ENCODE results near the gene KLF6.

DNA sequence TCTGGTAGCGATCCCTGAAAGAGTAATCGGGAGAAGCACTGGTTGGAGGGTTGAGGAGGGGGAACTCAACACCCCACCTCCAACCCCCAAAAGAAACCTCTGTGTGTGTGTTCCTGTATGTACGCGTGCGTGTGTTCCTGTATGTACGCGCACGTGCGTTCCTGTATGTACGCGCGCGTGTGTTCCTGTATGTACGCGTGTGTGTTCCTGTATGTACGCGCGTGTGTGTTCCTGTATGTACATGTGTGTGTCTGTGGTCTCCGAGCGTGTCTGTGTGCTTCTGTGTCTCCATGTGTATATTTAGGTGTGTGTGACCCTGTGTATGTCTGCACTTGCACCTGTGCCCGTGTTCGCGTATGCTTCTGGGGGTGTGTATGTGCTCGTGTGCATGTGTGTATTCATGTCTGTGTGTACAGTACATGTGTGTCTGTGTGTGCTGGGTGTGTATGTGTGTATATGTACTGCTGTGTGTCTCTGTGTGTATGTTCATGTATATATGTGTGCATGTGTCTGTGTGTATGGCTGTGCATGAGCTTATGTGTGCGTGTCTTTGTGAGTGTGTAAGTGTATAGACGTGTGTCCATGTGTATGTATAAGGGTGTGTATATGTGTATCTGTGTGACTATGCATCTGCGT, 42.9 kb upstream of the KLF6 start:
- TF ChIP-seq POLR2A (IDR thresholded peaks at IDR 0.05; ENCODE audit: low read length) (no peak), GATA1 (IDR thresholded peaks at IDR 0.05; ENCODE audit: low read depth, low read length) (no peak)

All from erythroblast (primary cell).